ENCODE data around the gene CHTF8. TPM values are rescaled to one million over a fixed set of nuclear protein-coding genes. Genes with fewer than 3 reads are reported as not detected.

CHTF8 gene
- total RNA-seq, 2 donors from 2014 or later: 159 to 185 TPM

GRCh38 chr16:69106491-69107315, 25.7 kb downstream of the CHTF8 start:
- Mint-ChIP-seq H3K27ac (no peak overlapping the region), H3K36me3 (ENCODE audit: insufficient read depth in 2 of 2) (peaks cover 4 to 5% of the 10 kb centered on the region in 2 donors), H3K4me3 (peak overlapping the region; percentile 75 to 81), H3K4me1 (ENCODE audit: low read depth) (peaks cover 21% of the 10 kb centered on the region), H3K9me3 (no peaks in the 10 kb centered on the region), H3K27me3 (ENCODE audit: low read depth) (peaks cover 45% of the 10 kb centered on the region)
- ATAC-seq (replicated peaks in 1 of 2): peak in 1 of 2 donors; percentile 11
- peak; percentile 6 to 15 for DNase-seq

GRCh38 chr16:69105501-69106361, 26.7 kb downstream of the CHTF8 start, which contains the start of gene HAS3:
TSS of gene HAS3 (plus strand) at chr16:69105653. CDS start at chr16:69109396, 3,743 bp downstream.
- peak within 1 kb of the TSS; percentile 88 to 95 for H3K4me3 Mint-ChIP-seq
- peaks cover 4 to 5% of the 10 kb centered on the region in 2 donors for H3K36me3 Mint-ChIP-seq (ENCODE audit: insufficient read depth in 2 of 2)
- H3K9me3 Mint-ChIP-seq: no peaks in the 10 kb centered on the region
- H3K4me1 Mint-ChIP-seq (ENCODE audit: low read depth): peaks cover 21% of the 10 kb centered on the region
- ATAC-seq (replicated peaks in 1 of 2) (peak; percentile 74 to 78), DNase-seq (peak; percentile 49 to 52)
- peaks cover 45% of the 10 kb centered on the region for H3K27me3 Mint-ChIP-seq (ENCODE audit: low read depth)
- no peak within 1 kb of the TSS for H3K27ac Mint-ChIP-seq

DNA sequence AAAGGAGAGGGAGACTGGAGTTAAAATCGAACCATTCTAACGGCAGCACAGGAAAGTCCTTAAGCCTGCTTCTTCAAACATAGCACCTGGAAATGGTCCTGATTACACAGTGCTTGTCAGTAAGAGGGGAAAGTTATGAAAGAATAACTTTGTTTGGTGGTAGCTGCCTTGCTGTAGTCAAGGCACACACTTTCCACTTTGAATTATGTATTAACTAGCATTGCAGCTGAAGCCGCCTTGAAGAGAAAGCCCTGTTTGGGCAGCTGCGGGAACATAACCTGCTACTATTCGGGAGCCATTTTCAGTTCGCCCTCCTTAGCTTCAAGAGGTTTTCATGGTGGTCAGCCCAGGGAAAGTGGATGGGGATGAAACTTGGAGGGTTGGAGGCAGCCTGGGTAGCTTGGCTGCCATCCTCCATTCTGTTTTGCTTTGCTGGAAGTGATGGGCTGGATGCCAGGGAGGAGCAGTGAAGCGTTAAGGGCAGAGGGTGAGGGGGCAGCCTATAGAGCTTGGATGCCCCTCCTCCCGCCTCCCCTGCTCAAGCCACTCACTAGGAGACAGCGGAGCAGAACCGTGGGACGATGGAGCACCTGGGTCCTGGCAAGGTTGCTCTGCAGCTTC, 32.2 kb downstream of the CHTF8 start:
- ATAC-seq (replicated peaks in 1 of 2): no peak
- Mint-ChIP-seq H3K9me3 (no peaks in the 10 kb centered on the region), H3K27me3 (ENCODE audit: low read depth) (peaks cover 18% of the 10 kb centered on the region), H3K4me3 (no peak overlapping the region), H3K4me1 (ENCODE audit: low read depth) (peaks cover under 1% of the 10 kb centered on the region), H3K27ac (no peak overlapping the region), H3K36me3 (ENCODE audit: insufficient read depth in 2 of 2) (no peaks in the 10 kb centered on the region)
- DNase-seq: no peak

DNA sequence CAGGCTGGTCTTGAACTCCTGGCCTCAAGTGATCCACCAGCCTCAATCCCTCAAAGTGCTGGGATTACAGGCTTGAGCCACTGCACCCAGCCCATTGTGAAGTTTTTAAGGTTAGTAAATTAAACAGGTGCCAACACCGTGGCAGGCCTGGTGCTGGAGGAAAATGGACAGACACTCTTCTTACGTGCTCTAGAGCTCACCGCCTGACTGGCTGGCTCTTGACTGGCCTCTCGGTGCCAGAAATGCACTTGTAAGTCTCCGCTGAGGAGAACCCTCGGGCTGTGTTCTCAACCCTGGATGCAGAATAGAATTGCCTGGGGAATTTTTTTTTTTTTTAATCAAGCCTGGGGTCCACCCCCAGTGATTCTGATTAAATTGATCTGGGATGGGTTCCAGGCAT, 37.2 kb downstream of the CHTF8 start:
- Mint-ChIP-seq H3K27ac (no peak overlapping the region), H3K27me3 (ENCODE audit: low read depth) (no peaks in the 10 kb centered on the region), H3K9me3 (no peaks in the 10 kb centered on the region), H3K4me3 (no peak overlapping the region), H3K4me1 (ENCODE audit: low read depth) (no peaks in the 10 kb centered on the region), H3K36me3 (ENCODE audit: insufficient read depth in 2 of 2) (no peaks in the 10 kb centered on the region)
- DNase-seq (no peak), ATAC-seq (replicated peaks in 1 of 2) (no peak)

- Mint-ChIP-seq H3K27ac (no peak overlapping the region), H3K27me3 (ENCODE audit: low read depth) (no peaks in the 10 kb centered on the region), H3K36me3 (ENCODE audit: insufficient read depth in 2 of 2) (no peaks in the 10 kb centered on the region), H3K9me3 (no peaks in the 10 kb centered on the region), H3K4me3 (no peak overlapping the region), H3K4me1 (ENCODE audit: low read depth) (peaks cover 2% of the 10 kb centered on the region)
- no peak for DNase-seq
- ATAC-seq (replicated peaks in 1 of 2): no peak
Observed at GRCh38 chr16:69094501-69094900, 37.9 kb downstream of the CHTF8 start.

- no peaks in the 10 kb centered on the region for H3K9me3 Mint-ChIP-seq
- peaks cover 7% of the 10 kb centered on the region for H3K4me1 Mint-ChIP-seq (ENCODE audit: low read depth)
- H3K27ac Mint-ChIP-seq: no peak overlapping the region
- no peak overlapping the region for H3K4me3 Mint-ChIP-seq
- DNase-seq: no peak
- no peak for ATAC-seq (replicated peaks in 1 of 2)
- H3K36me3 Mint-ChIP-seq (ENCODE audit: insufficient read depth in 2 of 2): no peaks in the 10 kb centered on the region
- H3K27me3 Mint-ChIP-seq (ENCODE audit: low read depth): no peaks in the 10 kb centered on the region
Observed at GRCh38 chr16:69093974-69094373, 38.4 kb downstream of the CHTF8 start.

GRCh38 chr16:69089091-69089910, 43.1 kb downstream of the CHTF8 start:
- no peak overlapping the region for H3K27ac Mint-ChIP-seq
- H3K4me3 Mint-ChIP-seq: no peak overlapping the region
- ATAC-seq (replicated peaks in 1 of 2) (peak; percentile 86 to 89), DNase-seq (peak; percentile 34 to 39)
- peaks cover 16% of the 10 kb centered on the region for H3K4me1 Mint-ChIP-seq (ENCODE audit: low read depth)
- H3K27me3 Mint-ChIP-seq (ENCODE audit: low read depth): no peaks in the 10 kb centered on the region
- H3K9me3 Mint-ChIP-seq: no peaks in the 10 kb centered on the region
- peaks cover 0 to 3% of the 10 kb centered on the region in 2 donors for H3K36me3 Mint-ChIP-seq (ENCODE audit: insufficient read depth in 2 of 2)

DNA sequence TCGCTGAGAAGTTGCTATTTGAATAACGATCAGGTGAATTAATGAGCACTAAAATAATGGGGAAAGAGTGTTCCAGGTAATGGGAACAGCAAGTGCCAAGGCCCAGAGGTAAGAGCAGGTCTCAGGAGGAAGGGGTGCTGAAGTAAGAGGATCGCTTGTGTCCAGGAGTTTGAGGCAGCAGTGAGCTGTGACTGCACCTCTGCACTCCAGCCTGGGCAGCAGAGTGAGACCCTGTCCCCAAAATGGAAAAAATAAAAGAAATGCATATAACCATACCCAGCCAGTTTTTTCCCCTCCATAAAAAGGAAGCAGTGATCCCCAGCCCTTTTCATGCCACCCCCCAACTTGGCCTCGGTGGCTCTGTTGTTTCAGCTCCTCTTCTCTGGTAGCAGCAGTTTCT, 43.7 kb downstream of the CHTF8 start:
- no peak for DNase-seq
- peaks cover 0 to 3% of the 10 kb centered on the region in 2 donors for H3K36me3 Mint-ChIP-seq (ENCODE audit: insufficient read depth in 2 of 2)
- ATAC-seq (replicated peaks in 1 of 2): no peak
- no peak overlapping the region for H3K27ac Mint-ChIP-seq
- no peaks in the 10 kb centered on the region for H3K27me3 Mint-ChIP-seq (ENCODE audit: low read depth)
- no peak overlapping the region for H3K4me3 Mint-ChIP-seq
- no peaks in the 10 kb centered on the region for H3K9me3 Mint-ChIP-seq
- H3K4me1 Mint-ChIP-seq (ENCODE audit: low read depth): peaks cover 16% of the 10 kb centered on the region

- H3K27ac Mint-ChIP-seq: no peak overlapping the region
Observed at GRCh38 chr16:69087161-69087581, 45.2 kb downstream of the CHTF8 start.

GRCh38 chr16:69085032-69085695, 47.2 kb downstream of the CHTF8 start:
- no peaks in the 10 kb centered on the region for H3K27me3 Mint-ChIP-seq (ENCODE audit: low read depth)
- DNase-seq (no peak), ATAC-seq (replicated peaks in 1 of 2) (no peak)
- H3K4me1 Mint-ChIP-seq (ENCODE audit: low read depth): peaks cover 16% of the 10 kb centered on the region
- H3K9me3 Mint-ChIP-seq: no peaks in the 10 kb centered on the region
- no peak overlapping the region for H3K27ac Mint-ChIP-seq
- peaks cover 0 to 3% of the 10 kb centered on the region in 2 donors for H3K36me3 Mint-ChIP-seq (ENCODE audit: insufficient read depth in 2 of 2)
- no peak overlapping the region for H3K4me3 Mint-ChIP-seq

More at GRCh38 chr16:69087161-69087581, 45.2 kb downstream of the CHTF8 start:
- no peak for DNase-seq
- ATAC-seq (replicated peaks in 1 of 2): no peak
- Mint-ChIP-seq H3K4me3 (no peak overlapping the region), H3K36me3 (ENCODE audit: insufficient read depth in 2 of 2) (peaks cover 0 to 3% of the 10 kb centered on the region in 2 donors), H3K4me1 (ENCODE audit: low read depth) (peaks cover 16% of the 10 kb centered on the region), H3K9me3 (no peaks in the 10 kb centered on the region), H3K27me3 (ENCODE audit: low read depth) (no peaks in the 10 kb centered on the region)

GRCh38 chr16:69084289-69084688, 48.1 kb downstream of the CHTF8 start:
- Mint-ChIP-seq H3K27ac (no peak overlapping the region), H3K4me1 (ENCODE audit: low read depth) (peaks cover 12% of the 10 kb centered on the region), H3K27me3 (ENCODE audit: low read depth) (no peaks in the 10 kb centered on the region), H3K36me3 (ENCODE audit: insufficient read depth in 2 of 2) (peaks cover 0 to 3% of the 10 kb centered on the region in 2 donors), H3K4me3 (no peak overlapping the region), H3K9me3 (no peaks in the 10 kb centered on the region)
- no peak for ATAC-seq (replicated peaks in 1 of 2)
- no peak for DNase-seq
